ENCODE measurements around the gene MYMX. TPM values are rescaled to one million over a fixed set of nuclear protein-coding genes. Genes with fewer than 3 reads are reported as not detected.

Gene MYMX
- total RNA-seq, 4 donors from 2014 or later: not detected

- Histone ChIP-seq H3K9me3 (no peaks in the 10 kb centered on the region), H3K4me1 (peaks cover 47 to 72% (median 61%) of the 10 kb centered on the region in 3 donors), H3K4me3 (no peak overlapping the region), H3K27ac (peak overlapping the region in 3 of 4 donors; percentile 62 to 65 (median 63)), H3K36me3 (peaks cover 3 to 19% (median 8%) of the 10 kb centered on the region in 3 donors), H3K27me3 (no peaks in the 10 kb centered on the region)
- 91% methylated on average over 5 to 6 of the region's 8 CpGs for WGBS, 2 donors
- intact Hi-C loops (cut with DNase I): no loop called here
- TF ChIP-seq POLR2A (IDR thresholded peaks at IDR 0.05): no peak
- TF ChIP-seq, protein P1, sequence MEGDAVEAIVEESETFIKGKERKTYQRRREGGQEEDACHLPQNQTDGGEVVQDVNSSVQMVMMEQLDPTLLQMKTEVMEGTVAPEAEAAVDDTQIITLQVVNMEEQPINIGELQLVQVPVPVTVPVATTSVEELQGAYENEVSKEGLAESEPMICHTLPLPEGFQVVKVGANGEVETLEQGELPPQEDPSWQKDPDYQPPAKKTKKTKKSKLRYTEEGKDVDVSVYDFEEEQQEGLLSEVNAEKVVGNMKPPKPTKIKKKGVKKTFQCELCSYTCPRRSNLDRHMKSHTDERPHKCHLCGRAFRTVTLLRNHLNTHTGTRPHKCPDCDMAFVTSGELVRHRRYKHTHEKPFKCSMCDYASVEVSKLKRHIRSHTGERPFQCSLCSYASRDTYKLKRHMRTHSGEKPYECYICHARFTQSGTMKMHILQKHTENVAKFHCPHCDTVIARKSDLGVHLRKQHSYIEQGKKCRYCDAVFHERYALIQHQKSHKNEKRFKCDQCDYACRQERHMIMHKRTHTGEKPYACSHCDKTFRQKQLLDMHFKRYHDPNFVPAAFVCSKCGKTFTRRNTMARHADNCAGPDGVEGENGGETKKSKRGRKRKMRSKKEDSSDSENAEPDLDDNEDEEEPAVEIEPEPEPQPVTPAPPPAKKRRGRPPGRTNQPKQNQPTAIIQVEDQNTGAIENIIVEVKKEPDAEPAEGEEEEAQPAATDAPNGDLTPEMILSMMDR (IDR thresholded peaks at IDR 0.05): no peak
- no peak for DNase-seq
Observed at GRCh38 chr6:44225579-44226325, 9.0 kb downstream of the MYMX start.

- TF ChIP-seq, protein P1 (IDR thresholded peaks at IDR 0.05): no peak
- TF ChIP-seq POLR2A (IDR thresholded peaks at IDR 0.05): no peak
- Histone ChIP-seq H3K4me3 (peak overlapping the region in 1 of 4 donors; percentile 35), H3K27me3 (no peaks in the 10 kb centered on the region), H3K27ac (peak overlapping the region in 3 of 4 donors; percentile 62 to 65 (median 63)), H3K9me3 (no peaks in the 10 kb centered on the region), H3K4me1 (peaks cover 39 to 64% (median 53%) of the 10 kb centered on the region in 3 donors), H3K36me3 (peaks cover 3 to 26% (median 8%) of the 10 kb centered on the region in 3 donors)
- DNase-seq: no peak
- WGBS, 2 donors: 61 to 69% methylated on average over 11 to 14 of the region's 15 CpGs
- intact Hi-C loops (cut with DNase I): no loop called here
Observed at GRCh38 chr6:44226368-44227147, 9.8 kb downstream of the MYMX start.

DNA sequence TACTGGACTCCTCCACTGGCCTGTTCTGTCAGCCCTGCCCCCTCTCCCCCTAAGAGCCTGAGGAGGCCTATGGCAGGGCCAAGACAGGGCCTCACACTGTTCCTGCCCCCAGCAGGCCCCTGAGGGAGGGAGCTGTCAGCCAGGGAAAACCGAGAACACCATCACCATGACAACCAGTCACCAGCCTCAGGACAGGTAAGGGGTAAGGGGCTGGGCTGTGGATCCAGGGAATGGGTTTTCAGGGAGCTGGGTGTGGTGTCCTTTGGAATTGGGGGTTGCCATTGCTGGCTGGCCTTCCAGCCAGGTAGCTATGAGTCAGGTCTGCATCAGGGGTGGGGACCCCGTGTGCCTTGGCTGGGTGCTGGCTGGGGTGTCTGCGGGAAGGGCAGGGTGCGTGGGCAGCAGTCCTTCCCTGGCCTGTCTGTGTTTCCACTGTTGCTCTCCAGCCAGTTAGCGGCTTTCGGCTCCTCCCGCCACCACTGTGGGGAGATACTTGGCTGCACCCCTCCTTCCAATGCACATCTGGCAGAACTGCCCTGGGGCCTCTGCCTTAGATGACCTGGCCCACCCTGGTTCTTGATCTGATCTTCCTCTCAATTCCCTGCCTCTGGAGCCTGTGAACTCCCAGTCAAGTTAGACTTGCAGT lies 10.5 kb downstream of the MYMX start:
- 33 to 72% methylated on average over 5 to 6 of the region's 7 CpGs for WGBS, 2 donors
- DNase-seq: no peak
- intact Hi-C loops (cut with DNase I): no loop called here
- peak overlapping the region in 1 of 4 donors; percentile 35 for H3K4me3 ChIP-seq
- H3K4me1 ChIP-seq: peaks cover 31 to 57% (median 46%) of the 10 kb centered on the region in 3 donors
- TF ChIP-seq POLR2A (IDR thresholded peaks at IDR 0.05): no peak
- TF ChIP-seq, protein P1 (IDR thresholded peaks at IDR 0.05): no peak
- no peaks in the 10 kb centered on the region for H3K27me3 ChIP-seq
- no peaks in the 10 kb centered on the region for H3K9me3 ChIP-seq
- H3K36me3 ChIP-seq: peaks cover 3 to 33% (median 8%) of the 10 kb centered on the region in 3 donors
- H3K27ac ChIP-seq: peak overlapping the region in 3 of 4 donors; percentile 62 to 65 (median 63)

GRCh38 chr6:44228031-44228430 lies 11.3 kb downstream of the MYMX start:
- peak overlapping the region in 1 of 4 donors; percentile 62 for H3K27ac ChIP-seq
- H3K9me3 ChIP-seq: no peaks in the 10 kb centered on the region
- no peaks in the 10 kb centered on the region for H3K27me3 ChIP-seq
- no peak for TF ChIP-seq POLR2A (IDR thresholded peaks at IDR 0.05)
- TF ChIP-seq, protein P1 (IDR thresholded peaks at IDR 0.05): no peak
- intact Hi-C loops (cut with DNase I): no loop called here
- no peak overlapping the region for H3K4me3 ChIP-seq
- H3K36me3 ChIP-seq: peaks cover 3 to 41% (median 8%) of the 10 kb centered on the region in 3 donors
- no peak for DNase-seq
- H3K4me1 ChIP-seq: peaks cover 24 to 54% (median 44%) of the 10 kb centered on the region in 3 donors
- 95% methylated on average over 6 of the region's 6 CpGs; no CpG with 5 or more reads in 1 of the 2 donors for WGBS, 2 donors

All from esophagus squamous epithelium (tissue), 5 donors.